NOMO-1 (cell line): ENCODE data around the gene RGS4.

Experiments used
- DNase-seq, 2 experiments: peaks; one replicate each; lab custom pipeline; 2025; ENCODE audit not compliant: unreplicated experiment in 2 of 2; lab: John Stamatoyannopoulos, UW

The RGS4 gene

DNA sequence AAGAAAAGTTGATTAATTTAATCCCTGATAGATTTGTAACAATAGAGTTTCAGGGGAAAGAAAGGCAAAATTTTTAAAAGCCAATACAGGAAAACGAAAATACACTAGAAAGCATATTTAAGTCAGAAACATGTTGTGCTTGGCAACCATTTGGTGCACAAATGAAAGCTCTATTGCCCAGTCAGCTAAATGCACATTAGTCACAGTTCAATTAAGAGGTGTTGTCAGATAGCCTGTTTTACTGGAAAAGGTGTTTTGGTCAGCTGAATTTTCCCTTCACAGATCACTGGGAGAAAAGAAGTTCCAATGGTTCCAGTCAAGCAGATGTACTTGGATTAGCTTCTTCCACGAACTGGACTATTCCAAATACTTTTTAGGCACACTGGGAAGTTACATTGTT lies 25.4 kb downstream of the RGS4 start:
- DNase-seq: no peak

DNA sequence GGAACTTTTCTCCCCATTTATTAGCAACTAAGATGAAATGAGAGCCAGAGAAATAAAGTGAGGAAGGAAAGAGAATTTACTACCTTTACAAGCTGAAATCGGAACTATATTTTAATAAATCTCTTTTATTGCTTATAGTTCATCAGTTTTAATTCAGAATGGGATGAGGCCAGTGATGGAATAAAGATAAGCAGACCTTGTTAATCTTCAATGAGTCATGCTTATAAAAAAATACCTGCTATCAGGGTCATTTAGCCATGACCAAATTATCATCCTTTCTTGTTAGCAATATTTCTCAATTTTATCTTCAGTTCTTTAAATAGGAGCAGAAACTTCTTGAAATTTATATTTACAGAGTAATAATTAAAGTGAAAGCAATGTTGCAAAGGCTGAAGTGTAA lies 26.1 kb downstream of the RGS4 start:
- DNase-seq: no peak

DNA sequence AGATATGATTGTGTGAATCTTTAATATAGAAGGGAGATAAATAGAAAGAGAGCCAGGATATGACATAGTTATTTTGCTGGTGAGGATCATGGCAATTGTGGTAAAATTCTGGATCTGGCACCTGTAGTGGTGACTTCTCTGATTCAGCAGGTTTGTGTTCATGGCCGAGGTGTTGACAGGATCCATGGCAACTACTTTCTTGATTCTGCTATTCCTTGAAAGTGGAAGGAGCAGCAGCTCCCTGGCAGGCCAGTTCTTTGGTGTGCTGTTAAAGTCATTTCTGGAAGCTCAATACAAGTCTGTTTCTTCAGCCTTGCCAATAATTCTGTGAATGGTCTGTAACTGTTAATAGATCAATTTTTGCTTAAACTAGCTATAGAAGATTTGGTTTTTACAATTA lies 33.4 kb downstream of the RGS4 start:
- no peak for DNase-seq

DNA sequence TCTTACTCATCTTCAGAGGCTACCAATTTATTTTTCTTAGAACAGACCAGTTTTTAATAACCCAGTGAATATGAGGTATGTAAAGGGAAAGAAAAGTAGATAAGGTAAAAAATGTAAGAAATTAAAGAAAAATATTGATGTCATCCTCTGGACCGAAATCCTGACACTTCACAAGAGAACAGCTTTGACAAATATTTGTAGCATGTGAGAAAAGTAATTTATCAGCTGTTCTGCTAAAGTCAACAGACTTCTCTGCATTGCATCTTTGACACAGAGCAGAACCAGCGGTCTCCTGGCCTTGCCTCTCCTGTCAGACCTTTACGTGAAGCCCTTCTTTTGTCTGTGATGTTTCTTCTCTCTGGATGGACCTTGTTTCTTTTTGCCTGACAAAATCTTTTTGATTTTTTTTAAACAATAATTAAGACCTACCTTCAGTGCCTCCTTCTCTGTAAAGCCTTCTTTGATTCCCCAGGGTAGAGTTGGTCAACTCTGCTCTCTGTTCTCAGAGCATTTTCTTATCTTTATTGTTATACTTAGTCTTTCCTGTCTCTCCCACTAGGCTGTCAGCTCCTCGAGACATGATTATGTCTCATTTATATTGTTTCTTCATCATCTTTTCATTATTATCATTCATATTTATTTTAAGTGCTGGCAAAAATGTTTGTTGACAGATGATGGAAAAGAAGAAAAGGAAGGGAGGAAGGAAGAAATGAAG lies 35.4 kb downstream of the RGS4 start:
- no peak for DNase-seq

DNA sequence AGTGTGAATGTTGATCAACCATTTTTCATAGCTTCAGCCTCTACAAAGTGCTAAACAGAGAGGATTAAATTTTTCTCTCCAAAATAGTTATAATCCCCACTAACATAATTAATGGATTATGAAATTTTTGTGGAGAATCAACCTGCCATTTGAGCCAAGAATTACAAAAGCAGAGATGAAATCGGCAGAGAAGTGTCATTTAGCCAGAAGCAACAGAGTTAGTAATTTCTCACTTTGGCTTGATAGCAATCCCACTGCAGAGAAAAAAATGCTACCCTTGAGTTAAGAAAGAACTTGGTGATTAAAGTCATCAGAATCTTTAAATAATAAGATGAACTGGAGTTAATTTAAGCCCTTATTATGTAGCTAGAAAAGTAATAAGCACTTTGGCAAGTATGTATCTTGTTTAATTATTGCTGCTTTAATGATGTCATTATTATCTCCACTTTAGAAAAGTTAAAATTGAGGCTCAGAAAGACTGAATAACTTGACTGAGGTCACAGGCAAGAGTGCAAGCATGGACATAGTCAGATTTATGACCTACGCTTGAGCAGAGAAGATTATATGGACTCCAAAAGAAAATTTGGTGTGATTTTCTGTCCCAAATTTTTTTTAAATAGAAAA lies 37.3 kb downstream of the RGS4 start:
- DNase-seq: no peak

DNA sequence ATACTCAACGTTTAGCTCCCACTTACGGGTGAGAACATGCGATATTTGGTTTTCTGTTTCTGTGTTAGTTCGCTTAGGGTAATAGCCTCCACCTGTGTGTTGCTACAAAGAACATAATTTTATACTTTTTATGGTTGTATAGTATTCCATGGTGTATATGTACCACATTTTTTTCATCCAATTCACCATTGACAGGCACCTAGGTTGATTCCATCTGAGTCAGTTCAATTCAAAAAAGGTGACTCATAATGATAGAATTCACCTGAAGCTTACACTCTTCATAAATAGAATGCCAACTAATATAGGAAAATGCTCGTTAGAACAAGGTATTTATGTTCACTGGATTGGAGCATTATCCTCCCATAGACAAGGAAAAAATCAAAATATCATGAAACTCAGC lies 38.5 kb downstream of the RGS4 start:
- no peak for DNase-seq

DNA sequence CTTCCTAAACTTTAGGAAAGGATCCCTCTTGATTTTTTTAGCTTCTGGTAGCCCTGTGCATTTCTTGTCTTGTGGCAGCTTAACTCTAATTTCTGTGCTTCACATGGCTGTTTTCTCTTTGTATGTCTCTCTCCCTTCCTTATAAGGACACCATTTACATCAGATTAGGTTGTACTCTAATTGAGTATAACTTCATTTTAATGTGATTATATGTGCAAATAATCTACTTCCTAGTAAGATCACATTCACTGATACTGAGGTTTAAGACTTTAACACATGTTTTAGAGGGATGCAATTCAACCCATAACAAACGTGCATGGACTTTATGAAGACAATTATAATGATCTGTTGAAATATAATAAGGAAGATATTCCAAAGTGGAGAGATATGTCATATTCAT lies 46.7 kb downstream of the RGS4 start:
- DNase-seq: no peak

DNA sequence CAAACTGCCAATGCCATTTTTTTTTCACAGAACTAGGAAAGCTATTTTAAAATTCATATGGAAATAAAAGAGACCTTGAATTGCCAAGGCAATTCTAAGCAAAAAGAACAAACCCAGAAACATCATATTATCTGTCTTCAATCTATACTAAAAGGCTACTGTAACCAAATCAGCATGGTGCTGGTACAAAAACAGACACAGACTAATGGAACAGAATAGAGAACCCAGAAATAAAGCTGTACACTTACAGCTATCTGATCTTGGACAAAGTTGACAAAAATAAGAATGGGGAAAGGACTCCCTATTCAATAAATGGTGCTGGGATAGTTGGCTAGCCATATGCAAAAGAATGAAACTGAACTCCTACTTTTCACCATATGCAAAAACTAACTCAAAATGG lies 50.5 kb downstream of the RGS4 start:
- no peak for DNase-seq

DNA sequence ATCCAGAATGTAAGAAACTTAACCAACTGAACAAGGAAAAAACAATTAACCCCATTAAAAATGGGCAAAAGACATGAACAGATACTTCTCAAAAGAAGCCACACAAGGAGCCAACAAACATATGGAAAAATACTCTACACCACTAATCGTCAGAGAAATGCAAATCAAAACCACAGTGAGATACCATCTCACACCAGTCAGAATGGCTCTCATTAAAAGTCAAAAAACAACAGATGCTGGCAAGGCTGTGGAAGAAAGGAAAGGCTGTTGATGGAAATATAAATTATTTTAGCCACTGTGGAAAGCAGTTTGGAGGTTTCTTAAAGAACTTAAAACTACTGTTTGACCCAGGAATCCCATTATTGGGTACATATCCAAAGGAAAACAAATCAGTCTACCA lies 51.2 kb downstream of the RGS4 start:
- no peak for DNase-seq

DNA sequence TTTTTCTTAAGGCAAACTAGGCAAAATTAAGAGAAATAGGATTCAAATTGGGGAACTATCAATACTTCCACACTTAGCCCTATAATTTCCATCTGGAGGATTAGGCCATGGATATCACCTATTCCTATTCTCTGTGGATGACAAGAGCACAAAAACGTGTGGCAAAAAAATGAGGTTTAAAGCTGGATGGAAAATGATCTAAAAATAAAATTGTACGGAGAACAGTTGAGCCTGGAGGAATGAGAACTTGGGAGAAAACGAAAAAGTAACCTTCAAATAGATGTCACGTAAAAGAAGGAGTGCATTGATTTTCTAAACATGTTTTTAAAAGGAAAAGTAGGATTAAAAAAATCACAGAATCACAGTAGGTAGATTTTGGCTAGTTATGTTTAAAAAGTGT lies 55.7 kb downstream of the RGS4 start:
- DNase-seq: no peak
